Astrocyte of the hippocampus (primary cell): ENCODE data around the gene MIA2.
"Not testable (repeated sequence)": the region's sequence is repeated elsewhere in the genome, so short reads cannot be mapped to it uniquely, and the experiment has no call there.

Experiments
- DNase-seq: peaks from one replicate; pipeline ENCODE4 v3.0.0; 2011; ENCODE audit warnings: low read depth, low spot score

MIA2 gene

DNA sequence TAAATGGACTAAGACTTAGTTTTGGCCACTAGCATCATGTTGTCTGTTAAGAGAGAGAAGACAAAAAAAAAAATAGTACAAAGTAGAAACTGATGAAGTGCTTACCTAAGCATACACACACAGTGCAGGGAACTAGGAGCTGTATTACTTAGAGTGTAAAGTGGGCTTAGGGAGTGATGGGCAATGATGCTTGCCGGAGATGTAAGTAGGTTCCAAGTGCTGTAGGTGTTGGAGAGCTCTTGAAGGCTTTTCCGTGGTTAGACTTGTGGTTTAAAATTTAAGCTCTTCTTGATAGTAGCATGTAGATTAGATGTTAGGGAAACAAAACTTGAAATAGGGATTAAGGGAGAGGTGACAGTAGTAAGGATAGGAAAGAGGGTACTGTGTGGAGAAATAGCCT lies 34.7 kb downstream of the MIA2 start:
- DNase-seq, result peak; percentile 28

DNA sequence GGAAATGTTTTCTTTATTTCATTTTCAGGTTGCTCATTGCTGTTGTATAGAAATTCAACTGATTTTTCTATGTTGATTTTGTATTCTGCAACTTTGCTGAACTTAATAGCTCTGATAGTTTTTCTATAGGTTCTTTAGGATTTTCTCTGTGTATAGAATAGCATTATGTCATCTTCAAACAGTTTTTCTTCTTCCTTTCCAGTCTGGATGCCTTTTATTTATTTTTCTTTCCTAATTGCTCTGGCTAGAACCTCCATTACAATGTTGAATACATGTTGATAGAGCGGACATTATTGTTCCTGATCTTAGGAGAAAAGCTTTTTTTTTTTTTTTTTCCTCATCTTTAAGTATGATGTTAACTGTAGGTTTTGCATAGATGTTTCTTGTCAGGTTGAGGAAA lies 39.2 kb downstream of the MIA2 start:
- no peak for DNase-seq

DNA sequence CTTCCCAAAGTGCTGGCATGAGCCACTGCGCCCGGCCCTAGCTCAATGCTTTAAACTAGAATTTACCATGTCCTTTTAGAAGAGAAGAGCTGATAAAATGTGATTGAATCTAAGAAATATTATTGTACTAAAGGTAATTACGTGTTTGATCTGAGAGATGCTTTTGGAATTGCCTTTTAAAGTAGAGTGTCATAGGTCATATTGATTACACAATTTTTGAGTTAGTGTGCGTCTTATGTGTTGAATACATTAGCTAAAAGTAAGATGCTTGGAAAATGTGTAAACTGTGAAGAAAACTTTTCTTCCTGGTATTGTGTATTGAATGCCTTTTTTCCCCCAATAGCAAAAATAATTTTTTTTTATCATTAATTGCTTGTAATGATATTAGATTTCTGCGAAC lies 41.7 kb downstream of the MIA2 start:
- no peak for DNase-seq

DNA sequence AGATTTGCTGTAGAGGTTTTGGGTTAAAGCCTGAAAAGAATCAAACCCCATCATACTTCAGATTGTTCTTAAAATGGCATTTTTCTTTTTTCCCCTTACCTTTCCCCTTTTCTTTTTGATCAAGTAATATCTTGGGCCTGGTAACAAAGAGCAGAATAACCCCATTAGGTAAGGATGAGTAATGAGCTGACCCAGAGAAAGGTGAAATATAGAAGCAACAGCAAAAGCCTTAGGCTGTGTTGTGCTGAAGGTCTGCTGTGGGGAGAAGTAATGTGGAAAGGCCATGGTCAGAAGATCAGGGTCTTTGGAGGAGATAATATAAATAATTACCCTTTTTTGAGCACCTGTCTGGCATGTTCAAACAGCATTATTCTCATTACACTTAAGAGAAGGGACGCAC lies 42.3 kb downstream of the MIA2 start:
- no peak for DNase-seq

DNA sequence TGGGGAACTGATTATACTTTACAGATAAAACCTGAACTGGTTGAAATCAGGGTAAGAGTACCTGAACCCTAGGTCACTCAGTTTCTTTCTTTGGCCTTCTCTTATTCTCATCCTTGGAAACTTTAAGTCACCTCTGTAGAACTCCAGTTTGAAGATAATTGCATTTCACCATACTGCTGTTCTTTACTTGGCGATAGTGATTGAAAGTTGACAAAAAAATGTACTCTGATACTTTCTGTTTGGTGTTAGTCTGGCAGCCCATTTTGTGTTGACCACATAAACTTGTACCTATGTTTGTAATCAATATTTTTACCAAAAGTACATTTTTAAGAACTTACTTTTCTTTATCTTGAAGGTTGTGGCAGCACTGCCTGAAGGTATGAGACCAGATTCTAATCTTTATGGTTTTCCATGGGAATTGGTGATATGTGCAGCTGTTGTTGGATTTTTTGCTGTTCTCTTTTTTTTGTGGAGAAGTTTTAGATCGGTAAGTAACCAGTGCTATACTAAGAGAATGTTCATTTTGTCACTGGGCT lies 42.9 kb downstream of the MIA2 start:
- no peak for DNase-seq

DNA sequence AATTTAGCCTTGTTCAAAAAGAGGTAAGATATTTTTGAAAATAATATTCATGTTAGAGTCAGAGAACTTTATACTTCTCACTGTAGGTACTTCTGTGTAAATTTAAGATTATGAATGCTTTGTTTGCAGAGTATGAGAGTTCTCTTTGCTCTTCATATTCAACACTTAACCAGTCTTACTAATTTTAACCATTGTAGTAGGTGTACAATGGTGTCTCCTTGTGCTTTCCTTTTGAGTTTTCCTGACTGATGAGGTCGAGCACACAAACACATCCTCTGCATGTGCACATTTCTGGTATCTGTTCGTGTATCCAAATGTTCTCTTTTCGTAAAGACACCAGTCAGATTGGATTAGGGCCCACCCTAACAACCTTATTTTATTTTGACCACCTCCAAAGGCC lies 45.8 kb downstream of the MIA2 start:
- no peak for DNase-seq

DNA sequence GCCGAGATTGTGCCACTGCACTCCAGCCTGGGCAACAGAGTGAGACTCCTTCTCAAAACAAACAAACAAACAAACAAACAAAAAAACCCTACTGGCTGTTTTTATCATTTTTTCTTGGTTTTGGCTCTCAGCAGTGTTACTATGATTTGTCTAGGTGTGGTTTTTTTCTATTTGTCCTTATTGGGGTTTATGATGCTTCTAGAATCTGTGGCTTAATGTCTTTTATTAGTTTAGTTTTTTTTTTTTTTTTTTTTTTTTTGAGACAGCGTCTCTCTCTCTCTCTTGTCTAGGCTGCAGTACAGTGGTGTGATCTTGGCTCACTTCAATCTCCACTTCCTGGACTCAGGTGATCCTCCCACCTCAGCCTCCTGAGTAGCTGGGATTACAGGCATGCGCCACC lies 47.0 kb downstream of the MIA2 start:
- not testable (repeated sequence) for DNase-seq

DNA sequence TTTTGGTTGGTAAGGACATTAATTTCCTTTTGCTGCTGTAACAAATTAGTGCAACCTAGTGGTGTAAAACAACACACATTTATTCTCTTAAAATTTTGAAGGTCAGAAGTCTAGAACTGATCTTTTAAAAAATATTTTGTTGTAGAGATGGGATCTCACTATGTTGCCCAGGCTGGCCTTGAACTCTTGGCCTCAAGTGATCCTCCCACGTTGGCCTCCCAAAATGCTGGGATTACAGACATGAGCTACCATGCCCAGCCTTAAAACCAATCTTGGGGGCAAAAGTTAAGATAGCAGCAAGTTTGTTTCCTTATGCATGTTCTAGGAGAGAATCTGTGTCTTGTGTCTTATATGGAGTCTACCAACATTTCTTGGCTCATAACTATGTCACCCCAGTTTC lies 55.8 kb downstream of the MIA2 start:
- DNase-seq, result no peak

GRCh38 chr14:39291701-39292100 lies 58.0 kb downstream of the MIA2 start:
- DNase-seq, result no peak

- no peak for DNase-seq
These were observed 59.9 kb downstream of the MIA2 start for GRCh38 chr14:39293629-39294028.

DNA sequence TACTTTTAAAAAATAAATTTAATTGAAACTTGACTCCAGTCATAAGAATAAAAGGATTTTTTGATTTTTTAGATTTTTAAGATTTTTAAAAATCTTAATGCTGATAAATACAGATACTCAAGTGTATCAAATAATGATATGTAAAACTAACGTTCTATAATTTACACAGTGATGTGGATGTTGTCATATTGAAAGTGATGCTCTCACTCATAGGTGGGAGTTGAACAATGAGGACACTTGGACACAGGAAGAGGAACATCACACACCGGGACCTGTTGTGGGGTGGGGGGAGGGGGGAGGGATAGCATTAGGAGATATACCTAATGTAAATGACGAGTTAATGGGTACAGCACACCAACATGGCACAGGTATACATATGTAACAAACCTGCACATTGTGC lies 66.7 kb downstream of the MIA2 start:
- DNase-seq, result not testable (repeated sequence)

DNA sequence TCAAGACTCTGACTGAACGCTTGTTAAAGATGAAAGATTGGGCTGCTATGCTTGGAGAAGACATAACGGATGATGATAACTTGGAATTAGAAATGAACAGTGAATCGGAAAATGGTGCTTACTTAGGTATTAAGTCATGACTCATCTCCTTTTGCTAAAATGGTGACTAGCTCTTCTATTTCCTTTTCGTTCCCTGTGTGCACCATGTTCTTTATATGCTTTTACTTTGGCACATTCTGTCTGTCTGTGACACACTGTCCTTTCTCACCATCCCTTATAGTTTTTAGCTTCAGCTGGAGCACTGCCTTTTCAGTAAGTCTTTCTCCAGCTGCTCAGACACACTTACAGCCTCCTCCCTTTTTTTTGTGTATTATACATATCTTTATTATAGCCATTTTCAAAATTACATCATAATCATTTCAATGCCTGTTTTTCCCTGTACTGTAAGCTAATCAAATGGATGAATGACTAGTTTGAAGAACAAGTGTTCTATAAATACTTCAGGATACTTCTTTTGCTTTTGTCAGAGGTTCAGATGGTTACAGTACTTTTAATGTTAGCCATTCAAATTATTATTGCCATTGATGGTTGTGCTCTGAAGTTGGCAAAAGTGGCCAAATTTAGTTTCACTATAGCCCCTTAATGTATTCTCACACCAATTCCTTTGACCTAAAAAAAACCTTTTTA lies 68.6 kb downstream of the MIA2 start:
- peak; percentile 9 for DNase-seq

GRCh38 chr14:39303115-39303514 lies 69.4 kb downstream of the MIA2 start:
- DNase-seq, result peak; percentile 20

- no peak for DNase-seq
These were observed 74.1 kb downstream of the MIA2 start for GRCh38 chr14:39307815-39308214.

DNA sequence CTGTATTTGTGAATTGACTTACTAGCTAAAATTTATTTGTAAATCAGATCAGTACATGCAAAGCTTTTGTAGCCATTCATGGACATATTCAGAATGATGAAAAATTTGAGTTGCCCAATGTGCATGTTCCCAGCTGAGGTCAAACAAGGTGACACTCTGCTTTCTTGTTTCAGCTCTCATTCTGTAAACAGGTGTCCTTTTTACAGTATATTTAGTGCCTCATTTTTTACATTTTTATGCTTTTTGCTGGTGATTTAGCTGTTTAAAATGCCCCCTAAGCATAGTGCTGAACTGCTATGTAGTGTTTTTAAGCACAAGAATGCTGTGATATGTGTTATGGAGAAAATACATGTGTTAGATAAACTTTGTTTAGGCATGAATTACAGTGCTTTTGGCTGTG lies 76.3 kb downstream of the MIA2 start:
- DNase-seq, result no peak

DNA sequence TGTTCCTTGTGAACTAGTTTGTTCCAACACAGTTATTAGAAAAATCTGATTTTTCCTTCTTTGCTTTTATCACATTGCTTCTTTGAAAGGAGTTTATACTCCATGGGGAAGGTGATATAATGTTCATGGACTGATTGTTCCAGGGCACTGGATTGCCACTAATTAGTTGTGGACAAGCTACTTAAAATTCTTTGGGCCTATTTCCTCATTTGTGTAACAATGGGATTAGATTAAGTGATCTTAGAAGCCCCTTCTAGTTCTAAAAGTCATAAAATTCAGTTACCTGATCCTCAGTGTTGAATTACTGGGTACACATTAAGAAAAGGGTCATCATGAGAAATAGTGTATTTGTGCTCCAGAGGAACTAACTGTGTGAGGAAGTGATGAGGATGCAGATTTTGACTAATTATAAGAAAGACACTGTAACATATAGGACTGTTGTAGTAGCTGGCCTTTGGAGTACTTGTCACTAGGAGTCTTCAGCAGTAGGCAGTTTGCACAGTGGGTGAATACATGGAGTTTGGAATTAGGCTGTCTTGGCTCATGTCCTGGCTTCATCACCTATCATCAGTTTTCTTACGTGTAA lies 82.2 kb downstream of the MIA2 start:
- DNase-seq, result no peak

- no peak for DNase-seq
These were observed 83.3 kb downstream of the MIA2 start for GRCh38 chr14:39316830-39317553.

GRCh38 chr14:39318574-39318973 lies 84.9 kb downstream of the MIA2 start:
- DNase-seq, result no peak

- DNase-seq, result no peak
These were observed 85.7 kb downstream of the MIA2 start for GRCh38 chr14:39319381-39319780.

DNA sequence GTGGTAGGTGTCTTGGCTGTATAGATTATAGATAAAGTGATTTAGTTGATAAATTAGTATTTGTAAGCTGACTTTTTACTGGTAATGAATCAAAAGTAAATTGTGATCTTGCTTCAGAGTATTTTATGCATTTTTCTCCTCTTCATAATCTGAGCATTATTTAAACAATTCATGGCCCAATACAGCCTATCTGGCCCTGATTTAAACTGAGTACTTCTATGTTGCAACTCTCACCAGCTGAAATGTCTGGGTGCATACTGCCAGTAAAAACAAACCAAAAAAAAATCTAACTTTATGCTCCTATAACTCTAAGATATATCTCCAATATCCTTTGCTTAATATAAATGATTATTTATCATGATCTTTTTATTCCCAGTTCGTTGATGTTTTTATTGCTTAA lies 86.6 kb downstream of the MIA2 start:
- DNase-seq, result no peak

GRCh38 chr14:39322807-39323206 lies 89.1 kb downstream of the MIA2 start:
- DNase-seq, result peak; percentile 11

GRCh38 chr14:39324097-39324496 lies 90.4 kb downstream of the MIA2 start:
- DNase-seq, result no peak

DNA sequence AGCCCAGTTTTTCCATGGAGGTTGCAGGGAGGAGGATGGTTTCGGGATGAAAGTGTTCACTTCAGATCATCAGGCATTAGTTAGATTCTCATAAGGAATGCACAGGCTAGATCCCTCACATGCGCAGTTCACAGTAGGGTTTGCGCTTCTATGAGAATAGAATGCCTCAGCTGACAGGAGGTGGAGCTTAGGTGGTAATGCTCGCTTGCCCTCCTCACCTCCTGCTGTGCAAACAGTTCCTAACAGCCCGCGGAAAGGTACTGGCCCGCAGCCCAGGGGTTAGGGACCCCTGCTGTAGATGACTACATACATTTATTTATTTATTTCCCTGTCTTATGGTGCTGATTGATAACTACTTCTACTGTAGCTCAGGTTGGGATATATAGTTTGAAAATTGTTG lies 105.3 kb downstream of the MIA2 start:
- DNase-seq, result peak; percentile 34
